ENCODE measurements around the gene TRAF3IP1. TPM values are rescaled to one million over a fixed set of nuclear protein-coding genes. Genes with fewer than 3 reads are reported as not detected.

Gene TRAF3IP1
- total and polyA plus RNA-seq, 4 donors = 4.0 to 9.1 (median 4.6) TPM

- DNase-seq (ENCODE audit: low spot score) = no peak
- TF ChIP-seq FOXA1 (IDR thresholded peaks at IDR 0.05) (no peak), RXRA (IDR thresholded peaks at IDR 0.05) (no peak), JUND (IDR thresholded peaks at IDR 0.05) (no peak), GABPA (IDR thresholded peaks at IDR 0.05 in 1 of 2, conservative IDR thresholded peaks at IDR 0.05 in 1 of 2) (no peak), EGR1 (IDR thresholded peaks at IDR 0.05; ENCODE audit: low read depth in 2 of 2) (no peak), HNF4G (IDR thresholded peaks at IDR 0.05) (no peak), YY1 (IDR thresholded peaks at IDR 0.05) (no peak), REST (IDR thresholded peaks at IDR 0.05) (no peak), FOXA2 (IDR thresholded peaks at IDR 0.05) (no peak), RAD21 (IDR thresholded peaks at IDR 0.05) (no peak), NR2F2 (IDR thresholded peaks at IDR 0.05) (no peak), HNF4A (conservative IDR thresholded peaks at IDR 0.05) (no peak), TAF1 (conservative IDR thresholded peaks at IDR 0.05) (no peak)
- TF ChIP-seq, protein P1, sequence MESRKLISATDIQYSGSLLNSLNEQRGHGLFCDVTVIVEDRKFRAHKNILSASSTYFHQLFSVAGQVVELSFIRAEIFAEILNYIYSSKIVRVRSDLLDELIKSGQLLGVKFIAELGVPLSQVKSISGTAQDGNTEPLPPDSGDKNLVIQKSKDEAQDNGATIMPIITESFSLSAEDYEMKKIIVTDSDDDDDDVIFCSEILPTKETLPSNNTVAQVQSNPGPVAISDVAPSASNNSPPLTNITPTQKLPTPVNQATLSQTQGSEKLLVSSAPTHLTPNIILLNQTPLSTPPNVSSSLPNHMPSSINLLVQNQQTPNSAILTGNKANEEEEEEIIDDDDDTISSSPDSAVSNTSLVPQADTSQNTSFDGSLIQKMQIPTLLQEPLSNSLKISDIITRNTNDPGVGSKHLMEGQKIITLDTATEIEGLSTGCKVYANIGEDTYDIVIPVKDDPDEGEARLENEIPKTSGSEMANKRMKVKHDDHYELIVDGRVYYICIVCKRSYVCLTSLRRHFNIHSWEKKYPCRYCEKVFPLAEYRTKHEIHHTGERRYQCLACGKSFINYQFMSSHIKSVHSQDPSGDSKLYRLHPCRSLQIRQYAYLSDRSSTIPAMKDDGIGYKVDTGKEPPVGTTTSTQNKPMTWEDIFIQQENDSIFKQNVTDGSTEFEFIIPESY (IDR thresholded peaks at IDR 0.05) = no peak
- TF ChIP-seq, protein P2, sequence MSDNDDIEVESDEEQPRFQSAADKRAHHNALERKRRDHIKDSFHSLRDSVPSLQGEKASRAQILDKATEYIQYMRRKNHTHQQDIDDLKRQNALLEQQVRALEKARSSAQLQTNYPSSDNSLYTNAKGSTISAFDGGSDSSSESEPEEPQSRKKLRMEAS (IDR thresholded peaks at IDR 0.05) = no peak
- TF ChIP-seq, protein P3, sequence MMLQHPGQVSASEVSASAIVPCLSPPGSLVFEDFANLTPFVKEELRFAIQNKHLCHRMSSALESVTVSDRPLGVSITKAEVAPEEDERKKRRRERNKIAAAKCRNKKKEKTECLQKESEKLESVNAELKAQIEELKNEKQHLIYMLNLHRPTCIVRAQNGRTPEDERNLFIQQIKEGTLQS (IDR thresholded peaks at IDR 0.05) = no peak
- TF ChIP-seq, protein P4, sequence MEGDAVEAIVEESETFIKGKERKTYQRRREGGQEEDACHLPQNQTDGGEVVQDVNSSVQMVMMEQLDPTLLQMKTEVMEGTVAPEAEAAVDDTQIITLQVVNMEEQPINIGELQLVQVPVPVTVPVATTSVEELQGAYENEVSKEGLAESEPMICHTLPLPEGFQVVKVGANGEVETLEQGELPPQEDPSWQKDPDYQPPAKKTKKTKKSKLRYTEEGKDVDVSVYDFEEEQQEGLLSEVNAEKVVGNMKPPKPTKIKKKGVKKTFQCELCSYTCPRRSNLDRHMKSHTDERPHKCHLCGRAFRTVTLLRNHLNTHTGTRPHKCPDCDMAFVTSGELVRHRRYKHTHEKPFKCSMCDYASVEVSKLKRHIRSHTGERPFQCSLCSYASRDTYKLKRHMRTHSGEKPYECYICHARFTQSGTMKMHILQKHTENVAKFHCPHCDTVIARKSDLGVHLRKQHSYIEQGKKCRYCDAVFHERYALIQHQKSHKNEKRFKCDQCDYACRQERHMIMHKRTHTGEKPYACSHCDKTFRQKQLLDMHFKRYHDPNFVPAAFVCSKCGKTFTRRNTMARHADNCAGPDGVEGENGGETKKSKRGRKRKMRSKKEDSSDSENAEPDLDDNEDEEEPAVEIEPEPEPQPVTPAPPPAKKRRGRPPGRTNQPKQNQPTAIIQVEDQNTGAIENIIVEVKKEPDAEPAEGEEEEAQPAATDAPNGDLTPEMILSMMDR (IDR thresholded peaks at IDR 0.05; ENCODE audit: low read depth, low read length, missing input control) = no peak
- Histone ChIP-seq H3K27ac (ENCODE audit: low read depth in 1 of 2, low read length in 2 of 2) (peak overlapping the region; percentile 92 to 99), H3K4me1 (ENCODE audit: control insufficient read depth in 4 of 4, insufficient read depth in 4 of 4, low read length in 3 of 4) (peaks cover 19 to 52% (median 33%) of the 10 kb centered on the region in 4 donors), H3K4me3 (ENCODE audit: low read depth in 1 of 3, low read length in 3 of 3) (peak overlapping the region; percentile 76 to 95 (median 78)), H3K9ac (ENCODE audit: low read depth in 1 of 2, low read length in 2 of 2) (peak overlapping the region; percentile 92 to 93), H3K27me3 (ENCODE audit: control insufficient read depth in 4 of 4, insufficient read depth in 4 of 4, low read length in 3 of 4) (no peaks in the 10 kb centered on the region), H3K36me3 (ENCODE audit: control insufficient read depth in 4 of 4, insufficient read depth in 3 of 4, low read depth in 1 of 4, low read length in 3 of 4) (no peaks in the 10 kb centered on the region), H3K9me3 (ENCODE audit: control insufficient read depth in 4 of 4, low read length in 3 of 4) (no peaks in the 10 kb centered on the region)
- WGBS = 42% methylated on average over 11 of the region's 11 CpGs
Observed at GRCh38 chr2:238286987-238287736, 33.2 kb upstream of the TRAF3IP1 start.

Measured in liver (tissue), 9 donors.